ENCODE data around the gene MSANTD1. TPM values are rescaled to one million over a fixed set of nuclear protein-coding genes. Genes with fewer than 3 reads are reported as not detected.

Gene MSANTD1
- total RNA-seq, 2 donors from 2014 or later = 0.41 to 0.42 TPM

DNA sequence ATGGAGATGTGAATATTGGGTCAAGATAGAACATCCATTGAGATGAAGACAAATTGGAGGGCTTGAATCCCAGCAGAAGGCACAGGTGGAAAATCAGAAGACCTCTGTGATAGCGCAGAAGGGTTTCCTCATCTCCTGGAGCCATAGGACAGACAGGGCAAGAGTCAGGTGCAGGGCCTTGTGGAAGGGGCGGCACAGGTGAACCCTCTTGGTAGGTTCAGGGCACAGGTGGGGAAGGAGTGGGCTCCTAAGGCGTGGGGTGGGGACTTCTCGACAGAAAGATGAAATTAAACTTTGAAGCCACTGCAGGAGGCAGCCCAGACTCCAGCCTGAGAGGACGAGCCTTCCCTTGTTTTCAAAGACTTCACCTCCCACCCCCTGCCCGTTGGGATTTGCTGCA, 34.5 kb downstream of the MSANTD1 start:
- intact Hi-C loops (cut with DNase I) = no loop called here
- no peak for DNase-seq
- no peak for ATAC-seq

GRCh38 chr4:3283916-3284315, 35.0 kb downstream of the MSANTD1 start:
- intact Hi-C loops (cut with DNase I) = no loop called here
- DNase-seq (no peak), ATAC-seq (peak in 1 of 2 donors; percentile 39)

DNA sequence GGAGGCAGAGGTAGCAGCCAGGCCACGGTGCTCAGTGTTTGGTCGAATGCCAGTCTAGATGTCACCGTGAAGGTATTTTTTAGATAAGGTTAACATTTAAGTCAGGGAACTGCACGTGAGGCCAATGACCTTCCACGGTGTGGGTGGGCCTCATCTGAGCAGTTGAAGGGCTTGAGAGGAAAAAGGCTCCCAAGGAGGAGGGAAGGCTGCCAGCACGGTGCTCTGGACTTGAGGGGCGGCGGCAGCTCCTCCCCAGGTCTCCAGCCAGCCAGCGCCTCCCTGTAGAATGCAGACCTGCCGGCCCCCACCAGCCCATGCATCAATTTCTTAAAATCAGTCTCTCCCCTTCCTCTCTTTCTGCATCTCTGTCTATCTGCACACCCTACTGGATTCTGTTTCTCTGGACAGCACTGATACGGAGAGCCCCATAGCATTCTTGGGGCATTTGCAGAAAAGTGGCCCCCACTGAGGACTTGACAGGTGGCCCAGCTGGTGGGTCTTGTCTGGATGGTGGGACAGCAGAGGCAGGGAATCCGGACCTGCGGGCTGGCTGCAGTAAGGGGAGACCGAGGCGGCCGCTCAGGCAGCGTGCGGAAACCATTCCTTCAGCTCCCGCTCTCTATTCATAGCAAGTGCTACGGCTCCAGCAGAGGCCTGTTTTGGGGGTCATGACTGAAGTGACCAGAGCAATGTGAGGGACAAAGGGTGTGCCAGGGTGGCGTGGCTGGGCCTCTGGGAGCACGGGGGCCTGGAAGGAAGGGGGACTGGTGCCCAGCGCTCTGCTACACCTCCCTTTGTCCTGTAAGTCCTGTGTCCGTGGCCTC, 36.0 kb downstream of the MSANTD1 start:
- intact Hi-C loops (cut with DNase I) = no loop called here
- DNase-seq (no peak), ATAC-seq (no peak)

DNA sequence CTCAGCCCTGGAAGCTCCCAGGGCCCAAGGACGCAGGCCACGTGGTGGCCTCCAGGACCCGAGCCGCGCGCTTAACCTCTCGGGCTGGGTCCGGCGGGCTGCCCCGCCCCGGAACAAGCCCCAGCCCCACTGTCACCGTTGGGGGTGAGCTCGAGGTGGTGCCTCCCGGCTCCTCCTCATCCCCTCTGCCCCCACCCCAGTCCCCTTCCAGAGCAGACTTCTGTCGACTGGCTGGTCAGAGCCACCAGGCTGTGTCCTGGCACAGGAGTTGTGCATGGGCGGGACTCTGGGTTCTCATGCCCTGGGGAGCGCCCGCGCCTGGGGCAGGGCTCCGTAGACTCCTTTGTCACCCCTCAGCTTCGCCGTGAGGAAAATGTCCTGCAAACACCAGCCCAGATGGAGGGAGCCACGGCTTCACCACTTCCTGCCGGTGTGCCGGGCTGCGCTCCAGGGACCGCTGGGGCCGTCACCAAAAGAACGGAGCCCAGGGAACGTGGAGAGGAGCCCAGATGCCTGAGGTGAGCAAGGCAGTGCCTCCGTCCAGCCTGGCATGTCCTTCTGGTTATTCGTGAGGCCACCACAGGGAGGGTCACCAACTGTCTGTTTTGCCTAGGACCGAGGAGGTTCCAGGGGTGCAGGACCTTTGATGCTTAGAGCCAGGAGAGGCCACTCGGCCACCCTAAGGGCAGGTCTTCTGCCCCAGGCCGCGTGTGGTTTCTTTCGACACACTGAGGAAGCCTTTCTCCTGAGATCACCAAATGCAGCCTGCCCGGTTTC, 36.8 kb downstream of the MSANTD1 start:
- intact Hi-C loops (cut with DNase I) = no loop called here
- no peak for ATAC-seq
- DNase-seq = peak; percentile 44

DNA sequence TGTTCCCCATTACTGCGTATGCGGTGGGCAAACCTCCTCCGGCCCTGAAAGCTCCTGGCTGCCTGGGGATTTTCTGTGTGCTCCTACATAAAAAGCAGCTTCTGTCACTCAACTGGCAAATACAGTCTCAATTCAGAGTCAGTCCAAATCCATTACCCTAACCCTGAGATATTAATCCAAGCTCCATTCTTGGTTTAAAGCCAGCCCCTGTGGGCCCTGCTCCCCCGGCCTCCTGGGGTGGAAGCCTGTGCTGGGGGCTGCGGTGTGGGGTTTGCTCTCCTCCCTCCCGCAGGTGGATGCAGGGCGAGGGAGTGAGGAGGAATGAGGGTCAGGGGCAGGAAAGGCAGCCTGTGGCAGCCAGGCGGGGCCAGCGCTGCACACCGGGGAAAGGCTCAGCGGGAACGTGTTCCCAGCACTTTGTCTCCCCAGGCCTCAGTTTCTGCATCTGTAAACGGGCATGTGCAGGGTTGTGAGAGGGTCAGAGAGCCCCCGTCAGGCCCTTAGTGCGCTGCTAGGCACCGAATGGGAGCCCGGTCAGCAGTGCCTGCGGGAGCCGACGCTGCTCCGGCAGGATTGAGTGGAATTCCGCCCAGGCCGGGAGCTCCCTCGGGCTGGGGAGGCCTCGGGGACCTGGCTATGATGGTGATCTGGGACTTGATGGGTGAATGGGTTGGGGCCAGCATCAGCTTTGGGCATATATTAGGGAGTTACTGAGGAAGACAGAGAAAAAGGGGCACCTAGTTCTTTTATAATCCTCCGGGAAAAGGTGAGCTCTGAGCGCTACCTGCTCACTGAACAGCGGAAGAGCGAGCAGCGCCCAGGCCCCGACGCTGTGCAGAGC, 37.6 kb downstream of the MSANTD1 start:
- ATAC-seq (no peak), DNase-seq (peak; percentile 7)
- intact Hi-C loops (cut with DNase I) = no loop called here

GRCh38 chr4:3287271-3287971, 38.5 kb downstream of the MSANTD1 start:
- DNase-seq = no peak

DNA sequence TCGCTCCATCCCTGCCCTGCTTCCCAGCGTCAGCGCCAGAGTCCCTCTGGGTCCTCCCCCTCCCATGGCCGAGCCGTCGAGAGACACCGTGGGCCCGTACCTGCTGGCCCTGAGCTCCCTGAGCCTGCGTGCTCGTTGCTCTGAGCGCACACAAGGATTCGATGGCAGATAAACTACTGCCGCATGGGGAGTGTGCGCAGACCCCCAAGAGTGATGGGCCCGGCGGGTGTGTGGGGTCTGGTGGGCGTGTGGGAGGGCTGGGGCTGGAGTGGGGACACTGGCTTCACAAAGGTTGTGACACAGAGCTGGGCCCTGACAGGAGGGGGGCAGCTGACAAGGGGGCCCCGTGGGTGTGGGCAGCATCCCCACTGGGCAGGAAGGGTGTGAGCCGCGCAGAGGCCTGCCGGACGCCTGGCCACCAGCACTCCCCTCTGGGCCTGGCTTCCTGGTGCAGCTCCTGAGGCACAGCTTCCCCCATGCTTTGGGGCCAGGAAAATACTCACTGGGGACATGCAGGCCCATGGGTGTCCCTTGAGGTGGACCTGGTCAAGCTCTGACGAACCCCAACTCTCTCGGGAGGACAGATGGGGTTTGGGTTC, 39.1 kb downstream of the MSANTD1 start:
- intact Hi-C loops (cut with DNase I) = no loop called here
- no peak for ATAC-seq
- peak; percentile 14 for DNase-seq

More at GRCh38 chr4:3287271-3287971, 38.5 kb downstream of the MSANTD1 start:
- intact Hi-C loops (cut with DNase I) = no loop called here
- ATAC-seq = no peak

GRCh38 chr4:3288571-3289094, 39.7 kb downstream of the MSANTD1 start:
- intact Hi-C loops (cut with DNase I) = no loop called here
- ATAC-seq (no peak), DNase-seq (no peak)

DNA sequence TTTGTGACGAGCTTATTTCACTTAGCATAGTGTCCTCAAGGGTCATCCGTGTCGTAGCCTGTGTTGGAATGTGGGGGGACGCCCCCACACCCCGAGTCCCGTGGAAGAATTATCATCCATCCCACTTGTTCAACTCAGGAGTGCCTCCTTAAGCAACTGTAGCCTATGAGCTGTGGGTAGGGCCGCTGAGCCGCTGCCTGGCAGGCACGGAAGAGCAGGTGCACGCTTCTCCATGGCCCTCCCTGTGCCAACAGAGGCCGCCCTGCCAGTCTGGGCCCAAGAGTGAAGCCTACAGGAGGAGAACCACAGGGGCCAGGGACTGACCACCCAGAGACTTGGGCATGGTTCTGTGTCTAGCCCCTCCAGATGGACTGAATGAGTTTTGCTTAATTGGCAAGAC, 41.5 kb downstream of the MSANTD1 start:
- no peak for DNase-seq
- no peak for ATAC-seq
- intact Hi-C loops (cut with DNase I) = no loop called here

DNA sequence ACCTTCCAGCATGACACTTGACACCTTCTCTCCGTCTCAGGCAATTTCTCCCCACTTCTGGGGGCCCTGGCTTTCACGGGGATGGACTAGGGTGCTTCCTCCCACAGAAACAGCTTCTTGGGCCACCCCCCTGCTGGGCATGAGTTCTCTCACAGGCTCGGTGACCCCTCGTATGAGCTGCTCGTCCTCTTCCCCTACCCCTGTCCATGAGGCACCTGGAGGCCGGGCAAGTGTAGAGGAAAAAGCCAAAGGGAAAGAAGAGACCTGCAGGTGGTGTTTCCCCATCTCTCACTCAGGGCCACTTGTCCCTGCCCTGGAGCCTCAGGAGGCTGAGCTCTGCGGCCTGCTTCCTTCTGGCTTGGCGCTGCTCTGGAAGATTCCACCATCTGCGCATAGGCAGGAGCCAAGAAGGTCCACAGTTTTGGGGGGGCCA, 41.9 kb downstream of the MSANTD1 start:
- ATAC-seq = no peak
- intact Hi-C loops (cut with DNase I) = no loop called here
- no peak for DNase-seq

DNA sequence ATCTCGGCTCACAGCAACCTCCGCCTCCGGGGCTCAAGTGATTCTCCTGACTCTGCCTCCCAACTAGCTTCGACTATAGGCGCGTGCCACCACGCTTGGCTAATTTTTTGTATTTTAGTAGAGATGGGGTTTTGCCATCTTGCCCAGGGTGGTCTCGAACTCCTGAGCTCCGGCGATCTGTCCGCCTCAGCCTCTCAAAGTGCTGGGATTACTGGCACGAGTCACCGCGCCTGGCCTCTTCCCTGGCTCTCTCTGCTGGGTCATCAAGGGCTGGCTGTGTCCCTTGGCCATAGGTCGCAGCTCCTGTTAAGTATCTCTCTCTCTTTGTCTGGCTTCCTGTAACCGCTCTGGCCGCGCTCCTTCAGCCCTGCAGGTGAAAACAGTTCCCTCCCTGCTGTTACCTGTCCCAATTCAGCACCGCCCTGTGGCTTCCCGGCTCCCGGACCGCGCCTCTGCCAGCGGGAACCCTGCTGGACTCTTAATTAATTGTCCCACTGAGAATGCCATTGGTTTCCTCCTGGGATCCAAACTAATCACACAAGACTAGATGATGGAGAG, 42.5 kb downstream of the MSANTD1 start:
- no peak for ATAC-seq
- DNase-seq = no peak
- intact Hi-C loops (cut with DNase I) = no loop called here

GRCh38 chr4:3291969-3292570, 43.1 kb downstream of the MSANTD1 start:
- DNase-seq (peak; percentile 75), ATAC-seq (peak; percentile 73 to 85)
- intact Hi-C loops (cut with DNase I) = no loop called here

DNA sequence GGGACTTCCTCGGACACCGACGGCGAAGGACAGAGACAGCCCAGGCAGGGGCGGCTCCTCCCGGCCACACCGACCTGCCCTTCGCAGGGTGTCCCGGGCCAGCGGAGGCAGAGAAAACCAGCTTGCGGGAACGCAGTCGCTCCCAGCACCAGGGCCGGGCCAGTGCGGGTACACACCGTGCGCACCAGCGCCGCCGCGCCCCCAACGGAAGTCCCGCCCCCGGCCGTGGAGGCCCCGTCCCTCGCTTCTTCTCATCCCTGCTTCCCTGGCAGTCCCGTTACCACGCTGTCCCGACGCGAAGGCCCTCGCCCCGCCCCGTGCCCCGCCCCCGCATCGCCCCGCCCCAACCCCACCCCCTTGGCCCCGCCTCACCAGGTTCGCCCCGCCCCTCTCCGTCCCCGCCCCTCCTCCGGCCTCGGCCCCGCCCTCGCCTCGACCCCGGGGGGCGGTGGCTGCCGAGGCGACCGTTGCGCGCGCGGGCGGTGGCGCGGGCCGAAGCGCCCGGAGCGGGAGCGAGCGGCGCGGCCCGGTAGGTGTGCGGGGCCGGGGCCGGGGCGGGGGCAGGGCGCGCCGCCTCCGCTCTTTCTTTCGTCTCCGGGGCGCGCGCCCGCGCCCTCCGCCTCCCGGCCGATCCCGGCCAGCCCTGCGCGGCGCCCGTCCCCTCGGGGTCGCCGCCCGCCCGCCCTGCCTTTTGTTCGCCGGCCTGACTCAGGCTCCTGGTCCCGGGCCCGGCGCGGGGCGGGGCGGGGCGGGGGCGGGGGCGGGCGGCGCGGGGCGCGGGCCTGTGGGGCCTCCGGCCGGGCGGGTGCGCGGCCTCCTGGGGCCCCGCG, 43.8 kb downstream of the MSANTD1 start, which contains the start of gene RGS12:
TSS of gene RGS12 (plus strand) at position 451 of the 830 bp plus-strand sequence. CDS start 23,150 bp downstream, outside the sequence.
- DNase-seq (peak; percentile 96), ATAC-seq (peak; percentile 96 to 97)
- intact Hi-C loops (cut with DNase I) = no loop called here

- ATAC-seq (no peak), DNase-seq (no peak)
- intact Hi-C loops (cut with DNase I) = no loop called here
Observed at GRCh38 chr4:3293401-3294391, 44.7 kb downstream of the MSANTD1 start.

All from left cardiac atrium (tissue), 4 donors.